Mucosa of rectum (tissue), 2 donors: ENCODE results near the gene RAB3B.
"Not testable (repeated sequence)": the region's sequence is repeated elsewhere in the genome, so short reads cannot be mapped to it uniquely, and the experiment has no call there.

Source experiments
- H3K27ac ChIP-seq, 2 donors: one replicate each; pipeline ENCODE4 v1.7.0; 2013; ENCODE audit warnings: inconsistent platforms in 2 of 2, low read depth in 2 of 2, low read length in 2 of 2
- H3K27me3 ChIP-seq, 2 donors: one replicate each; pipeline ENCODE4 v1.7.0; 2013; ENCODE audit warnings: low read length in 2 of 2; ENCODE audit not compliant: control insufficient read depth in 2 of 2, insufficient read depth in 2 of 2
- H3K36me3 ChIP-seq, 2 donors: one replicate each; pipeline ENCODE4 v1.7.0; 2013; ENCODE audit warnings: low read length in 2 of 2; ENCODE audit not compliant: control insufficient read depth in 2 of 2, insufficient read depth in 2 of 2
- H3K4me1 ChIP-seq, 2 donors: one replicate each; pipeline ENCODE4 v1.7.0; 2013; ENCODE audit warnings: low read length in 2 of 2, mild to moderate bottlenecking in 1 of 2; ENCODE audit not compliant: control insufficient read depth in 2 of 2, insufficient read depth in 2 of 2
- H3K4me3 ChIP-seq, 2 donors: one replicate each; pipeline ENCODE4 v1.7.0; 2013; ENCODE audit warnings: low read length in 2 of 2
- H3K9ac ChIP-seq, 2 donors: one replicate each; pipeline ENCODE4 v1.7.0; 2013; ENCODE audit warnings: low read length in 2 of 2, low read depth in 1 of 2, mild to moderate bottlenecking in 1 of 2
- H3K9me3 ChIP-seq, 2 donors: one replicate each; pipeline ENCODE4 v1.7.0; 2013; ENCODE audit warnings: low read length in 2 of 2; ENCODE audit not compliant: control insufficient read depth in 2 of 2
- donor health status: healthy.
- donor health status: Normal muscosa, but diverticular disease.

RAB3B gene

DNA sequence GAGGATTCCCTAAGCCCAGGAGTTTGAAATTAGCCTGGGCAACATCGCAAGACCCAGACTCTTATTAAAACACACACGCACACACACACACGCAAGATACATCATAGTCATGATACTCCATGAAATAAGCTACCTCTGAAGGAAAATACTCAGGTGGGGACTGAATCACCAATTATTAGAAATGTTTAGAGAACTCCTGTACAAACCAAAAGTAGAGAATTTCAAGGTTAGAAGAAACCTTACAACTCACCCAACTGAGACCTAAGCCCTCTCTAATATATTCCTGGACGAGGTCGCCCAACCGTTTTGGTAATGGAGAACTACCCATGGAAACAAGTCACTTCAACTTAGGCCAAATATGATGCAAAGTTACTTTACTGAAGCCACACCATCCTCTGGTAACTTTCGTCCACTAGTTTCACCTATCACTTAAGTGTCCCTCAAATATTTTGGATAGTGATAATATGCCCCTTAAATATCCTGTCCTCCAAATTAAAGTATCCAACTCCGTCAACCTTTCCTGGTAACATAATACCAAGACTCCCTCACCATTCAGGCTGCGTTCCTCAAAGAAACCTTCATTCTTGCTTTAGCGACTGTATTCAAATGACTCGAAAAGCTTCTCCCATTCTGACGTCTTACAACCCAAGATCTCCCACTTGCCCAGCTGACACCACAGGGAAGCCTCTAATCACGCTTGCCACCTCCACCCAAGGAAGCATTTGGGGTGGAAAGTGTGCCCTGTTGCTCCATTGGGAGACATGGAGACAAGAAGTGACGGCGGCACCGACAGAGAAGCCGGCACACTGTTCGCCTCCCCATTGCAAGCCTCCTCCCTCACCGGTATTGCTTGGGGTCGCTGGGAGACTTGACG, 112.8 kb downstream of the RAB3B start:
- Histone ChIP-seq H3K9me3 (no peaks in the 10 kb centered on the region), H3K36me3 (peaks cover 0 to 3% of the 10 kb centered on the region in 2 donors), H3K4me3 (peak overlapping the region; percentile 90 to 93), H3K9ac (peak overlapping the region; percentile 92 to 100), H3K27me3 (no peaks in the 10 kb centered on the region), H3K4me1 (peaks cover 12 to 13% of the 10 kb centered on the region in 2 donors), H3K27ac (peak overlapping the region; percentile 95 to 98)

DNA sequence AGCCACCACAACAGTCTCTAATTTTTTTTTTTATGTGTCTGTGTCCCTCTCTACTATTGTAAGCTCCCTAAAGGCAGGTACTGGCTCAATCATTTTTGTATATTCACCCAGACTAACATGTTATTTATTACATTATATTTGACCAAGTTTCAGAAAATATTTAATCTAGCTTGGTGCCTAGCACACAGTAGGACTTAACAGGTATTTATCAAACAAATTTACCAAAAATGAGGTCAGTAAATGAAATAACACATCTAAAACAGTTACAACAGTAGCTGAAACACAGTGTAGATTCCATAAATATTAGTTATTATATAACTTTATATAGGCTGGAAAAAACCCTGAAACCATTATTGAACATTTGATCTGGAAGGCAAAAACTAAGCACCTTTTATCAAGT, 114.7 kb downstream of the RAB3B start:
- peaks cover 12 to 13% of the 10 kb centered on the region in 2 donors for H3K4me1 ChIP-seq
- no peaks in the 10 kb centered on the region for H3K27me3 ChIP-seq
- H3K9me3 ChIP-seq: no peaks in the 10 kb centered on the region
- peaks cover 0 to 3% of the 10 kb centered on the region in 2 donors for H3K36me3 ChIP-seq
- no peak overlapping the region for H3K4me3 ChIP-seq
- no peak overlapping the region for H3K27ac ChIP-seq
- H3K9ac ChIP-seq: no peak overlapping the region

DNA sequence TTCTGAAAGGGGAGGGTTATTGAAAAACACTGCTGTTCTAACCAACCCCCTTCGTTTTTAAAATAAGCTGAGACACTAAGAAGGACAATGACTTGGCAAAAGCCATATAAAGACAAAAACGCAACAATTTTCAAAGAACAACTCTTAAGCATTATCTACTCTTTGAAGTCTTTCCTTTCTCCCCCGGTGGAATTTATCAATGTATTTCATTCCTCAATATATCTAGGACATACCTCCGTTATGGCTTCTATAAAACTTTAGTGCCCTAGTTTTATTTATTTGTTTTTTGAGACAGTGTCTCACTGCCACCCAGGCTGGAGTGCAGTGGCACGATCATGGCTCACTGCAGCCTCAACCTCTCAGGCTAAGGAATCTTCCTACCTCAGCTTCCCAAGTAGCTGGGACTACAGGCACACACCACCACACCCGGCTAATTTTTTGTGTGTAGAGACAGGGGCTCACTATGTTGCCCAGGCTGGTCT, 115.2 kb downstream of the RAB3B start:
- Histone ChIP-seq H3K4me3 (no peak overlapping the region), H3K9ac (no peak overlapping the region), H3K27ac (no peak overlapping the region), H3K36me3 (peaks cover 0 to 3% of the 10 kb centered on the region in 2 donors), H3K9me3 (no peaks in the 10 kb centered on the region), H3K27me3 (no peaks in the 10 kb centered on the region), H3K4me1 (peaks cover 12 to 13% of the 10 kb centered on the region in 2 donors)

DNA sequence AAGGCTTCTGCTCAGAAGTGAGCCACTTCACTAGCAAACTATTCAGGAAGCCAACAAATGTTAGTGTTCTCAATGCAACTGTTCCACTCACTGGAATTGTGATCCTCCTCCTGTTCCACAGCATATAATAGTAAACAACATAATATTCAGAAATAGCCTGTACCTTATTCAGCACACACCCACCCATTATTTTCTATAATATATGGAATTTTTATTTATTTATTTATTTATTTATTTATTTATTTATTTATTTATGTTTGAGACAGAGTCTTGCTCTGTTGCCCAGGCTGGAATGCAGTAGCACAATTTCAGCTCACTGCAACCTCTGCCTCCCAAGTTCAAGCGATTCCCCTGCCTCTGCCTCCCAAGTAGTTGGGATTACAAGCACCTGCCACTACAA, 117.2 kb downstream of the RAB3B start:
- not testable (repeated sequence) for H3K27ac ChIP-seq, H3K9me3 ChIP-seq, H3K9ac ChIP-seq, H3K27me3 ChIP-seq, H3K4me3 ChIP-seq, H3K36me3 ChIP-seq
- H3K4me1 ChIP-seq: peaks cover 10 to 12% of the 10 kb centered on the region in 2 donors

DNA sequence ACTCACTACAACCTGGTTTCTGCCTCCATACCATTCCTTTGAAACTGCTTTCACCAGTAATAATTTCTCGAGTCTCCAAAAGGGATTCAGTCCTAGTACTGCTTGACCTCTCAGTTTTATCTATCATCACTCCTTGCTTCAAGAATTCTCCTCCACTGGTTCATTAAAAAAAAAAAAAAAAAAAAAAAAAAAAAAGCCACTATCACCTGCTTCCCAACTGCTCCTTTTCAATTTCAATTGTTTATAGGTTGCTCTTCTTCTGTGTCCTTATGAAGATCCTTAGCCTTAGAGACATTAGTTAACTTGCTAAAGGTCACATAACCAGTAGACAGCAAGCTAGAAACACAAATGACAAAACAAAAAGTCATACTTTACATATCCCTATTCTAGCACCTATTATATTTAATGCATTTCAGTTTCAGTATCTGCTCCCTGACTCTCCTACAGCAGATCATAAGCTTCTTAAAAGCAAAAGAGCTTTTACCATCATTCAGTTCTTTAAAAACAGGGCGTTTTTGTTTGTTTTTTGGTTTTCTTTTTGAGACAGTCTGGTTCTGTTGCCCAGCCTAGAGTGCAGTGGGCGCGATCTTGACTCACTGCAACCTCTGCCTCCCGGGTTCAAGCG, 119.0 kb downstream of the RAB3B start:
- peaks cover 0 to 7% of the 10 kb centered on the region in 2 donors for H3K36me3 ChIP-seq
- no peak overlapping the region for H3K9ac ChIP-seq
- H3K27ac ChIP-seq: no peak overlapping the region
- H3K9me3 ChIP-seq: no peaks in the 10 kb centered on the region
- peaks cover 3 to 10% of the 10 kb centered on the region in 2 donors for H3K4me1 ChIP-seq
- H3K4me3 ChIP-seq: no peak overlapping the region
- H3K27me3 ChIP-seq: no peaks in the 10 kb centered on the region

DNA sequence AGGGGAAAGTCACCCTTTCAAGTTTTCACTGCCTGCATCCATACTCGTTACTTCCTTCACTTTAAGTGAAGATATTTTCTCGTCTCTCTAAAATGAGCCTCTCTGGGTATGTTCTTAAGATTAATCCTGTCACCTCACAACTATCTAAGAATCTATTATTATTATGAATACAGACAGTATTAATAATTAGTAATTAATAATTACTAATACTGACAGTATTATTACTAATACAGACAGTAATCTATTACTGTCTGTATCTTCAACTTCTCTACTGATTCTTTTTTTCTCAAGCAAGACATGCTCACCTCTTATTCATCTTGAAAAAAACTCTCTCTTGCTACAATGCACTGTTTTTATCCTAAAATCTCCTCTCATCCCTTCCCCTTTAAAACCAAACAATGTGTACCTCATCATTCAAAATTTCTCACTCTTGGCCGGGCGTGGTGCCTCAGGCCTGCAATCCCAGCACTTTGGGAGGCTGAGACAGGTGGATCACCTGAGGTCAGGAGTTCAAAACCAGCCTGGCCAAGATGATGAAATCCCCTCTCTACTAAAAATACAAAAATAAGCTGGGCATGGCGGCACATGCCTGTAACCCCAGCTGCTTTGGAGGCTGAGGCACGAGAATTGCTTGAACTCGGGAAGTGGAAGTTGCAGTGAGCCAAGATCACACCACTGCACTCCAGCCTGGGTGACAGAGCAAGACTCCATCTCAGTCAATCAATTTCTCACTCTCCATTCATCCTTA, 119.7 kb downstream of the RAB3B start:
- Histone ChIP-seq H3K9ac (no peak overlapping the region), H3K27ac (no peak overlapping the region), H3K4me1 (peaks cover 3 to 10% of the 10 kb centered on the region in 2 donors), H3K36me3 (peaks cover 0 to 7% of the 10 kb centered on the region in 2 donors), H3K9me3 (no peaks in the 10 kb centered on the region), H3K27me3 (no peaks in the 10 kb centered on the region), H3K4me3 (no peak overlapping the region)

DNA sequence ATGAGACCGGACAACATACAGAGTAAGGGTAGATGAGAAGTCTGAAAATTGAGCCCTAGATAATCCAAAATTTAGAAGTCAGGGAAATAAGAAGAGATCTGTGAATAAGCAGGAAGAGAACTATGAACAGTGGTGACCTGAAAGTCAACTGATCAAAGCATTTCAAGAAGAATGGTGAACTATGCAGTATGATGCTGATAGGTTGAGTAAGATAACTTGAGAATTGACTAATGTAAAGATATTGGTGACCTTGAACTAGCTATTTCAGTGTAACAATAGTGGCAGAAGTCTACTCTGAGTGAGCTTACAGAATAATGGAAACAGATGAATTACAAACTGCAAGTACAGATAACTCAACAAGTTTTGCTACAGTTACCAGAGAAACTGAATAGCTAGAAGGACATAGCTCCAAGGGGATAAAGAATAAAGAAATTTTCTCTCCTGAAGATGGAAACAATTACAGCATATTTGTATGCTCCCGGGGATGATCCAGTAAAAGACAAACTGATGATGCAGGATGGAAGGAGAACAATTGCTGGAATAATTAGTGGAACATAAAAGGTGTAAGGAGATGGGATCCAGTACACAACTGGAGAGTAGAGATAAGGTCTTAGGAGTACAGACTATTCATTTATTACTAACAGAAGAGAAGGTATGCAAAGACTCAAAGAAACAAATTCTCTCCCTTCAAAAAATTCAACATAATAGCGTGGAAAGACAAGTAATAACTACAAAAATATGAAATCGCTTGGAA, 122.8 kb downstream of the RAB3B start:
- H3K9ac ChIP-seq: no peak overlapping the region
- H3K9me3 ChIP-seq: no peaks in the 10 kb centered on the region
- H3K27ac ChIP-seq: no peak overlapping the region
- H3K27me3 ChIP-seq: no peaks in the 10 kb centered on the region
- H3K36me3 ChIP-seq: peaks cover 0 to 4% of the 10 kb centered on the region in 2 donors
- no peaks in the 10 kb centered on the region for H3K4me1 ChIP-seq
- H3K4me3 ChIP-seq: no peak overlapping the region

DNA sequence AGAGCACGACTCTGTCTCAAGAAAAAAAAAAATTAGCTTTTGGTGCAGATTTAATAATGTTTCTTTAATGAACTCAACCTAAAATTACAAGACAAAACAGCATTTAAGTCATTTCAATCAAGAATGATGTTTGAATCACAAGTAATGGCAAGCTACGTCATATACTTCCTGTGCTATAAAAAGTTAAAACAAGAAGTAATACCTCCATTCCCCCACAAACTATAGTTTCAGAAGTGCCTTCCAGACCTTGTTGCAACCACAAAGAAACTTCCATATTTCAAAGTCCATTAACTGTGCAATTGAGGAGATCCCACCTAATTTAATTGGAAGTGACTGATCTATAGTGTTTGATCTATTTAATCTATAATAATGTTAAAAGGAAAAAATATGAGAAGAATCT, 127.1 kb downstream of the RAB3B start:
- H3K4me3 ChIP-seq: no peak overlapping the region
- peaks cover 0 to 2% of the 10 kb centered on the region in 2 donors for H3K36me3 ChIP-seq
- no peak overlapping the region for H3K9ac ChIP-seq
- no peaks in the 10 kb centered on the region for H3K9me3 ChIP-seq
- no peaks in the 10 kb centered on the region for H3K27me3 ChIP-seq
- no peaks in the 10 kb centered on the region for H3K4me1 ChIP-seq
- H3K27ac ChIP-seq: no peak overlapping the region

DNA sequence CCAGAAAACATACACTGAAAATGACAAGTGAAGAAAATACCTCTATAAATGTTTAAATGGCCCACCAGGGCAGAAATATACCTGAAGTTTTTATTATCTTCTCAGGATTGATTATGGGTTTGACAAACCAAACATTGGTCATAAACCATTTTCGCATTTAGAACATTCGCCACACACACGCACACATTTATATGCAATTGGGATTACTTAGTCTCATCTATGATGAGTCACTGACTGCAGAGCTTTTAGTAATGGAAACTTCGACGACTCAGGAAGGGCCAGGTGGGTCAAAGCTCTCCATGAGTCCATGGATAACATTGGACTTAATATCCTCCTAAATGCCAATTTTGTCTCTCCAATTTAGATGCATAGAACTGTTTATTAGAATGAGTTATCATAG, 128.8 kb downstream of the RAB3B start:
- no peak overlapping the region for H3K4me3 ChIP-seq
- no peaks in the 10 kb centered on the region for H3K9me3 ChIP-seq
- no peak overlapping the region for H3K9ac ChIP-seq
- no peak overlapping the region for H3K27ac ChIP-seq
- peaks cover 0 to 2% of the 10 kb centered on the region in 2 donors for H3K36me3 ChIP-seq
- no peaks in the 10 kb centered on the region for H3K27me3 ChIP-seq
- no peaks in the 10 kb centered on the region for H3K4me1 ChIP-seq
